C4-2B (cell line): ENCODE measurements around the gene TEKT1.
"Not testable (repeated sequence)": the region's sequence is repeated elsewhere in the genome, so short reads cannot be mapped to it uniquely, and the experiment has no call there.

Experiments
- H3K27ac ChIP-seq: fragments of 450-650 bp; 2 replicates; pipeline ENCODE4 v1.5.1; 2017
- ZFX ChIP-seq: fragments of 450-650 bp; IDR thresholded peaks from 2 replicates; pipeline ENCODE4 v1.6.1; 2017
- TF ChIP-seq, protein P1 (sequence below): fragments of 450-650 bp; conservative IDR thresholded peaks from 2 replicates; pipeline ENCODE4 v1.5.1; 2017; ENCODE audit warnings: mild to moderate bottlenecking

Gene TEKT1

DNA sequence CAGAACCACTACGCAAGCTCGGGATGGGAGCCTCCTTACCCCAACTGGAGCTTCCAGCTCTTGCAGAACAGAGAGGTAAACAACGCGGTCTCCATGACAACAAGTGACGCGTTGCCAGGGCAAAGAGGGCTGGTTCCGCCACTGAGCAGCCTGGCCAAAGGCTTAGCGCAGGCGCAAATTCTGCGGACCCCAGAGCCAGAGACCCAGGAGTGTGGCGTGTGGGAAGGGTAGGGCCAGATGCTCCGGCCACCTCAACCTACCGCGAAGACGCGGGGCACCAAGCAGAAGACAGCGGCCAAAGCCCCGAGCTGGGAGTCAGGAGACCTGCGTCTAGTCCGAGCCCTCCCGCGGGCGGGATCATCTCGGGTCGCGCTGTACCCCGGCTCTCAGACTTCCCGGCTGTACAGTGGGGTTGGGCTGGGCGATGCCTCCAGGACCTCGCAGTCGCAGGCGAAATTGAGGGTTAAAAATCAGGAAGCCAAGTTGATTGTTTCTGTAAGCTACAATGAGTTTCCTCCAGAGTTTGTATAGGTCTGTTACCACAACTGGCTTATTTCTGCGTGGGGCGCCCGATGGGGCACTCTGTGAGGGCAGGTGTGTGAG lies at the start of gene TEKT1:
TEKT1 (minus strand) TSS at position 69 of the 603 bp plus-strand sequence. CDS start 1,353 bp downstream, outside the sequence.
- H3K27ac ChIP-seq: no peak within 1 kb of the TSS
- TF ChIP-seq ZFX: no peak
- TF ChIP-seq, protein P1, sequence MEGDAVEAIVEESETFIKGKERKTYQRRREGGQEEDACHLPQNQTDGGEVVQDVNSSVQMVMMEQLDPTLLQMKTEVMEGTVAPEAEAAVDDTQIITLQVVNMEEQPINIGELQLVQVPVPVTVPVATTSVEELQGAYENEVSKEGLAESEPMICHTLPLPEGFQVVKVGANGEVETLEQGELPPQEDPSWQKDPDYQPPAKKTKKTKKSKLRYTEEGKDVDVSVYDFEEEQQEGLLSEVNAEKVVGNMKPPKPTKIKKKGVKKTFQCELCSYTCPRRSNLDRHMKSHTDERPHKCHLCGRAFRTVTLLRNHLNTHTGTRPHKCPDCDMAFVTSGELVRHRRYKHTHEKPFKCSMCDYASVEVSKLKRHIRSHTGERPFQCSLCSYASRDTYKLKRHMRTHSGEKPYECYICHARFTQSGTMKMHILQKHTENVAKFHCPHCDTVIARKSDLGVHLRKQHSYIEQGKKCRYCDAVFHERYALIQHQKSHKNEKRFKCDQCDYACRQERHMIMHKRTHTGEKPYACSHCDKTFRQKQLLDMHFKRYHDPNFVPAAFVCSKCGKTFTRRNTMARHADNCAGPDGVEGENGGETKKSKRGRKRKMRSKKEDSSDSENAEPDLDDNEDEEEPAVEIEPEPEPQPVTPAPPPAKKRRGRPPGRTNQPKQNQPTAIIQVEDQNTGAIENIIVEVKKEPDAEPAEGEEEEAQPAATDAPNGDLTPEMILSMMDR: no peak

DNA sequence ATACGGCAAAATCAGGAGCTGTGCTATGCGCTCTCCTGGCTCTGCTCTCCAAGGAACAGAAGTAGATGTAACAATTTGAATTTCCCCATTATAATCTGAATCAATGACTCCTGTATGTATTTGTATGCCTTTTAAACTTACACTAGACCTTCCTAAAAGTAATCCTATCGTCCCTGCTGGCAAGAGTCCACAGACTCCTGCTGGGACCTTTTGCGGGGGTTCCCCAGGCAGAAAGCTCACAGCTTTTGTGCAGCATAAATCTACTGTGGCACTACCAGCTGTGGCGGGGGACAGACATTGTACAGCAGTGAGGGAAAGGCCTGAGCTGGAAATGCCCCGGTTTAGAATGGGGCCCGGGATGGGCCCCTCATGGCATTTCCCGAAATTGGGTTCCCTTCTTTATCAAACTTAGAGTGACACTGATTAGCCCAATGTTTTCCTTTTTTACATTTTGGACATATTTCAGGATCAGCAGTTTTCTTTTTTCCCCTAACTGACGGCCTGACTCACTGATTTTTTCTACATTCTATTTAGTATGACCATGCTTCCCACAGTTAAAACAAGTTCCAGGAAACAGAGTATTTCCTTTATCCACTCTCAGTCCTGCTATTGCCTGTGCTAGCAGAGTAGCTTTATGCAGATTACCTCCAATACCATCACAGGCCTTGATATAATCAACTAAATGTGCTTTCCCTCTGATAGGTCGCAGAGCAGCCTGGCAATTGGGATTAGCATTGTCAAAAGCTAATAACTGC lies 47.9 kb upstream of the TEKT1 start:
- H3K27ac ChIP-seq: not testable (repeated sequence)

DNA sequence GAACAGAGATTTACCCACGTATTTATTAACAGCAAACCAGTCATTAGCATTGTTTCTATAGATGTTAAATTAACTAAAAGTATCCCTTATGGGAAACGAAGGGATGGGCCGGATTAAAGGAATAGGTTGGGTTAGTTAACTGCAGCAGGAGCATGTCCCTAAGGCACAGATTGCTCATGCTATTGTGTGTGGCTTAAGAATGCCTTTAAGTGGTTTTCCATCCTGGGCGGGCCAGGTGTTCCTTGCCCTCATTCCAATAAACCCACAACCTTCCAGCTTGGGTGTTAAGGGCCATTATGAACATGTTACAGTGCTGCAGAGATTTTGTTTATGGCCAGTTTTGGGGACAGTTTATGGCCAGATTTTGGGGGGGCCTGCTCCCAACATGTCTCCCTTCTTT lies 43.7 kb upstream of the TEKT1 start:
- H3K27ac ChIP-seq: not testable (repeated sequence)

DNA sequence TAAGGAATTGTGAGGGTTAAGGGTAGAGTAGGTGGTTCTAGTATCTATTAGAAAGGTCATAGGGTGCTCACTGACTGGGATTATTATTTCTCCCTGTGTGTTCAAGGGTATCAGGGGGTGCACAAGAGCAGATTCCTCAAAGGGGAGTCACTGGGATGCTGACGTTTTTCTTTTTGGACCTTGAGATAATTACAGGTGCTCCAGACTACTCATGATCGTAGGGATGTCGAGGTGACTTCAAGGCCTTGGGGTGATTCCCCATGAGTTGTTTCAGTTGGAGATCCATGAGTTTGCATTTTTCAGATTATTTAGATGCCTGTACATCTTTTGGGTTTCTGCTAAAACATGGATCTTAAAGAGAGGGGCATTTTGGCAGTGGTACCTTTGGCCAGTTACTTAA lies 41.4 kb upstream of the TEKT1 start:
- TF ChIP-seq, protein P1: no peak
- no peak for TF ChIP-seq ZFX
- H3K27ac ChIP-seq: no peak overlapping the region

DNA sequence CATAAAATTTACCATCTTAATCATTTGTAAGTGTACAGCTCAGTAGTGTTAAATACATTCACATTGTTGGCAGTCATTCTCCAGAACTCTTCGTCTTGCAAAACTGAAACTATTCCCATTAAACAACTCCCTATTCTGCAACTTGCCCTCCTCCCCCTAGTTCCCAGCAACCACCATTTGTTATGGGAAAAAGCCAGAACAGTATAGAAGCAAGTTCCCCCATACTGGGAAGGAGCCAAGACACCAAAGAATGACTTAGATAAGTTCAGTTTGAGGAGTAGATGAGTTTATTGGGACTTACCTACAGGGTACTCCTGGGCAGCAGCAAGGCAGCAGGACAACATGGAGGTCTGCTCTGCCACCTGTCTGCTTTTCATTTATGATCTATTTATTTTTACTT lies 39.3 kb upstream of the TEKT1 start:
- no peak overlapping the region for H3K27ac ChIP-seq
- no peak for TF ChIP-seq ZFX
- TF ChIP-seq, protein P1: no peak

DNA sequence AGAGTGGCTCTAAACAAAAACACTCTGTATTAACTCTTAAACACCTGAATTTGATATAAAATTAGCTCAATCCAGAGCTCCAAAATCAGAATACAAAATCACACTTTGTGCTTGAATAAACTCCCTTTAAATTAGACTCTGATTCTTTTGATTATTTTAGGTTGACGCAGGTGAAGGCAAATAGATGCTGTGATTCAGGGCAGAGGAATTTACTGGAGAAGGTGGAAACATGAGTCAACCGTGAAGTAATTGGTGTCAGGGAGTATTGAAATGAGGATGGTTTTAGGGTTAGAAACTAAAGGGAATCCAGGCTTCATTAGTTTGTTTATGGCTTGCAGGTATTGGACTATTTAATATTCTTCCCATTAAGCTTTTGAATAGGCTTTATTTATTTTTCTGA lies 37.1 kb upstream of the TEKT1 start:
- TF ChIP-seq, protein P1: no peak
- TF ChIP-seq ZFX: no peak
- H3K27ac ChIP-seq: no peak overlapping the region

DNA sequence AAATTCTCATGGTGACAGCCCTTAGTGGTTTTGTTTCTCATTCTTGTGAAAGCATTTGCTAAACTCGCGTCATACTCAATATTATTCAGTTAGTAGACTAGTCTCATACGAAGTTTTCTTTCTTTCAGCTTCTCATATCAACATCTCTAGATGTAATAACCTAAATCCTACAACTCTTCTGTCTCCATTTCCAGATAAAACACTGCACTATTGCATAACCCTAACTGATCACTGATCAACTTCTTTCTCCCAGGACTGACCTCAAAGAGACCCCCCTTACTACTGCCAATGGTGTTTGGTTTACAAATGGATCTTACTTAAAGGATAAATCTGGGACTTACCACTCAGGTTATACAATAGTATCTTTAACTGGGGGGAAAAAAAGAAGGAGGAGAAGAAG lies 36.3 kb upstream of the TEKT1 start:
- no peak overlapping the region for H3K27ac ChIP-seq
- no peak for TF ChIP-seq ZFX
- TF ChIP-seq, protein P1: no peak

DNA sequence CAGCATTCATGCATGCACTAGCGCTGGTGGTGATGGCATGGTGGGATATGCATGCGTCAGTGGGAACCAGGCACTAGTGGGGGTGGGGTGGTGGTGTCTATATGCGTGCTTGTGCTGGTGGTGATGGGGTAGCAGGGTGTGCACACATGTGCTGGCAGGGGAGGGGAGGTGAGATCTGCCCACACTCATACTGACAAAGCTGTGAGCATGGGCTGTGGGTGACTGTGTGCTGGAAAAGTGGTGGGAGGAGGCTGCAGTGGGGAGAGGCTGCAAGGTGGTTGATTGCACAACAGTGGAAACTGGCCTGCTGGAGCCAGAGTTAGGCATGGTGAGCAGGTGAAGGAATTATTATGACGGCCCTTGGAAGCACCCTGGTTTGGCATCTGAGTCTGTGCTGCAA lies 31.3 kb upstream of the TEKT1 start:
- TF ChIP-seq, protein P1: no peak
- no peak for TF ChIP-seq ZFX
- H3K27ac ChIP-seq: no peak overlapping the region
